Activated T-helper 17 cell treated with anti-CD3 and anti-CD28 coated beads, Interleukin-2, amount 50 U/mL, for 72 hours (primary cell): Measurements from ENCODE around the gene SLC25A19. TPM values are rescaled to one million over a fixed set of nuclear protein-coding genes. Genes with fewer than 3 reads are reported as not detected.
A peak's percentile ranks its signal among the peaks of the same experiment; 100 is the strongest.
"Not testable (repeated sequence)": the region's sequence is repeated elsewhere in the genome, so short reads cannot be mapped to it uniquely, and the experiment has no call there.

ENCODE experiments used
- ATAC-seq: fragments of 150-1000 bp; cut with Tn5 transposase; replicated peaks from 2 replicates; pipeline ENCODE4 v1.10.0; 2021; ENCODE audit warnings: mild to moderate bottlenecking, moderate library complexity
- H3K27ac Mint-ChIP-seq: one replicate; pipeline ENCODE4 v1.8.0; 2022; ENCODE audit warnings: mixed read lengths
- H3K27me3 Mint-ChIP-seq: one replicate; pipeline ENCODE4 v1.8.0; 2022; ENCODE audit warnings: mixed read lengths
- H3K36me3 Mint-ChIP-seq: one replicate; pipeline ENCODE4 v1.8.0; 2022; ENCODE audit warnings: low read depth, mild to moderate bottlenecking, mixed read lengths
- H3K4me1 Mint-ChIP-seq: one replicate; pipeline ENCODE4 v1.8.0; 2022; ENCODE audit warnings: mixed read lengths
- H3K4me3 Mint-ChIP-seq: one replicate; pipeline ENCODE4 v1.8.0; 2022; ENCODE audit warnings: mild to moderate bottlenecking, mixed read lengths
- H3K9me3 Mint-ChIP-seq: one replicate; pipeline ENCODE4 v1.8.0; 2022; ENCODE audit warnings: mixed read lengths
- total RNA-seq, 2 donors: library from RNA; stranded (reverse); gene quantifications; one replicate each; pipeline ENCODE4 v1.2.3, GENCODE V29; 2022

The SLC25A19 gene
- total RNA-seq, 2 donors from 2014 or later = 97.4 to 113 TPM

- ATAC-seq = peak; percentile 37
- Mint-ChIP-seq H3K9me3 (no peaks in the 10 kb centered on the region), H3K27me3 (no peaks in the 10 kb centered on the region), H3K4me1 (peaks cover 8% of the 10 kb centered on the region), H3K4me3 (peak overlapping the region; percentile 14), H3K27ac (no peak overlapping the region), H3K36me3 (peaks cover 41% of the 10 kb centered on the region)
Measured at GRCh38 chr17:75316253-75316652, 27.0 kb upstream of the SLC25A19 start.

GRCh38 chr17:75315541-75316243, 26.5 kb upstream of the SLC25A19 start:
- Mint-ChIP-seq H3K9me3 (no peaks in the 10 kb centered on the region), H3K27me3 (no peaks in the 10 kb centered on the region), H3K4me1 (peaks cover 8% of the 10 kb centered on the region), H3K4me3 (peak overlapping the region; percentile 14), H3K27ac (no peak overlapping the region), H3K36me3 (peaks cover 35% of the 10 kb centered on the region)
- peak; percentile 79 for ATAC-seq

GRCh38 chr17:75313941-75314551, 24.8 kb upstream of the SLC25A19 start:
- no peaks in the 10 kb centered on the region for H3K9me3 Mint-ChIP-seq
- peaks cover 20% of the 10 kb centered on the region for H3K36me3 Mint-ChIP-seq
- no peak overlapping the region for H3K4me3 Mint-ChIP-seq
- peak overlapping the region; percentile 23 for H3K27ac Mint-ChIP-seq
- H3K27me3 Mint-ChIP-seq = no peaks in the 10 kb centered on the region
- peaks cover 8% of the 10 kb centered on the region for H3K4me1 Mint-ChIP-seq
- peak; percentile 45 for ATAC-seq

- H3K4me3 Mint-ChIP-seq = no peak overlapping the region
Measured at GRCh38 chr17:75308732-75309629, 19.7 kb upstream of the SLC25A19 start.

GRCh38 chr17:75307957-75308731, 18.9 kb upstream of the SLC25A19 start:
- Mint-ChIP-seq H3K4me1 (no peaks in the 10 kb centered on the region), H3K27ac (peak overlapping the region; percentile 41), H3K36me3 (no peaks in the 10 kb centered on the region), H3K27me3 (no peaks in the 10 kb centered on the region), H3K9me3 (no peaks in the 10 kb centered on the region), H3K4me3 (no peak overlapping the region)
- no peak for ATAC-seq

More at GRCh38 chr17:75308732-75309629, 19.7 kb upstream of the SLC25A19 start:
- H3K27ac Mint-ChIP-seq = peak overlapping the region; percentile 72
- H3K4me1 Mint-ChIP-seq = peaks cover 5% of the 10 kb centered on the region
- no peaks in the 10 kb centered on the region for H3K9me3 Mint-ChIP-seq
- H3K36me3 Mint-ChIP-seq = no peaks in the 10 kb centered on the region
- no peak for ATAC-seq
- H3K27me3 Mint-ChIP-seq = no peaks in the 10 kb centered on the region

- no peak overlapping the region for H3K4me3 Mint-ChIP-seq
- no peak overlapping the region for H3K27ac Mint-ChIP-seq
- ATAC-seq = no peak
- peaks cover 8% of the 10 kb centered on the region for H3K4me1 Mint-ChIP-seq
- no peaks in the 10 kb centered on the region for H3K9me3 Mint-ChIP-seq
- no peaks in the 10 kb centered on the region for H3K27me3 Mint-ChIP-seq
- peaks cover 7% of the 10 kb centered on the region for H3K36me3 Mint-ChIP-seq
Measured at GRCh38 chr17:75301502-75302206, 12.4 kb upstream of the SLC25A19 start.

- no peaks in the 10 kb centered on the region for H3K27me3 Mint-ChIP-seq
- no peak overlapping the region for H3K4me3 Mint-ChIP-seq
- no peak for ATAC-seq
- peaks cover 8% of the 10 kb centered on the region for H3K4me1 Mint-ChIP-seq
- H3K36me3 Mint-ChIP-seq = peaks cover 7% of the 10 kb centered on the region
- no peaks in the 10 kb centered on the region for H3K9me3 Mint-ChIP-seq
- no peak overlapping the region for H3K27ac Mint-ChIP-seq
Measured at GRCh38 chr17:75301049-75301448, 11.8 kb upstream of the SLC25A19 start.

- no peak overlapping the region for H3K4me3 Mint-ChIP-seq
- peaks cover 7% of the 10 kb centered on the region for H3K36me3 Mint-ChIP-seq
- ATAC-seq = no peak
- H3K9me3 Mint-ChIP-seq = no peaks in the 10 kb centered on the region
- peaks cover 9% of the 10 kb centered on the region for H3K4me1 Mint-ChIP-seq
- H3K27ac Mint-ChIP-seq = no peak overlapping the region
- no peaks in the 10 kb centered on the region for H3K27me3 Mint-ChIP-seq
Measured at GRCh38 chr17:75300280-75300679, 11.0 kb upstream of the SLC25A19 start.

GRCh38 chr17:75295201-75296158, 6.2 kb upstream of the SLC25A19 start:
- peak overlapping the region; percentile 87 for H3K27ac Mint-ChIP-seq
- no peaks in the 10 kb centered on the region for H3K27me3 Mint-ChIP-seq
- H3K4me3 Mint-ChIP-seq = peak overlapping the region; percentile 62
- no peaks in the 10 kb centered on the region for H3K9me3 Mint-ChIP-seq
- peaks cover 7% of the 10 kb centered on the region for H3K36me3 Mint-ChIP-seq
- ATAC-seq = peak; percentile 80
- peaks cover 13% of the 10 kb centered on the region for H3K4me1 Mint-ChIP-seq

GRCh38 chr17:75292810-75293448, 3.7 kb upstream of the SLC25A19 start:
- not testable (repeated sequence) for H3K27me3 Mint-ChIP-seq, ATAC-seq, H3K27ac Mint-ChIP-seq, H3K4me3 Mint-ChIP-seq, H3K9me3 Mint-ChIP-seq
- Mint-ChIP-seq H3K4me1 (peaks cover 16% of the 10 kb centered on the region), H3K36me3 (peaks cover 25% of the 10 kb centered on the region)

- H3K27me3 Mint-ChIP-seq = no peaks in the 10 kb centered on the region
- peak overlapping the region; percentile 99 for H3K27ac Mint-ChIP-seq
- peaks cover 49% of the 10 kb centered on the region for H3K36me3 Mint-ChIP-seq
- peak; percentile 34 for ATAC-seq
- H3K4me1 Mint-ChIP-seq = peaks cover 6% of the 10 kb centered on the region
- no peaks in the 10 kb centered on the region for H3K9me3 Mint-ChIP-seq
- peak overlapping the region; percentile 96 for H3K4me3 Mint-ChIP-seq
Measured at GRCh38 chr17:75289832-75290337, 652 bp upstream of the SLC25A19 start.

- H3K27ac Mint-ChIP-seq = peak overlapping the region; percentile 99
- peak; percentile 34 for ATAC-seq
- H3K9me3 Mint-ChIP-seq = no peaks in the 10 kb centered on the region
- peak overlapping the region; percentile 96 for H3K4me3 Mint-ChIP-seq
- H3K4me1 Mint-ChIP-seq = peaks cover 6% of the 10 kb centered on the region
- no peaks in the 10 kb centered on the region for H3K27me3 Mint-ChIP-seq
- peaks cover 60% of the 10 kb centered on the region for H3K36me3 Mint-ChIP-seq
Measured at GRCh38 chr17:75288770-75289114, 491 bp downstream of the SLC25A19 start.
